WTC11 (cell line): Measurements from ENCODE around the gene KCNH6. TPM values are rescaled to one million over a fixed set of nuclear protein-coding genes. Genes with fewer than 3 reads are reported as not detected.

ENCODE experiments used
- ATAC-seq: fragments of 200-7000 bp; cut with Tn5 transposase; 2 replicates; pipeline ENCODE4 v1.10.0; 2021; ENCODE audit warnings: mild to moderate bottlenecking, moderate library complexity
- CTCF ChIA-PET: fragments of 300-600 bp; sonication (Branson Sonifier 250); formaldehyde crosslinking; loops from one replicate; lab custom pipeline; 2021; ENCODE audit warnings: antibody characterized with exemption; lab: Charles Lee
- POLR2A ChIA-PET: fragments of 350-600 bp; sonication (Branson Sonifier 250); formaldehyde crosslinking; loops from one replicate; lab custom pipeline; 2021; ENCODE audit warnings: antibody characterized with exemption; lab: Charles Lee
- DNase-seq: peaks from one replicate; pipeline ENCODE4 v3.0.0; 2021; ENCODE audit warnings: low spot score
- H3K27ac Mint-ChIP-seq: 2 replicates; pipeline ENCODE4 v1.8.0; 2021; ENCODE audit warnings: mixed read lengths
- H3K27me3 Mint-ChIP-seq: 2 replicates; pipeline ENCODE4 v1.8.0; 2021; ENCODE audit warnings: low read depth, mild to moderate bottlenecking, moderate library complexity, mixed read lengths
- H3K36me3 Mint-ChIP-seq: 2 replicates; pipeline ENCODE4 v1.8.0; 2021; ENCODE audit warnings: mixed read lengths
- H3K4me1 Mint-ChIP-seq: 2 replicates; pipeline ENCODE4 v1.8.0; 2022; ENCODE audit warnings: mixed read lengths
- H3K4me3 Mint-ChIP-seq: 2 replicates; pipeline ENCODE4 v1.8.0; 2021; ENCODE audit warnings: mild to moderate bottlenecking, moderate library complexity, mixed read lengths
- H3K9me3 Mint-ChIP-seq: 2 replicates; pipeline ENCODE4 v1.8.0; 2021; ENCODE audit warnings: mixed read lengths
- AFF4 ChIP-seq: sonication (generic); formaldehyde crosslinking; IDR thresholded peaks from 2 replicates; pipeline ENCODE4 v1.8.1; 2023; ENCODE audit warnings: mild to moderate bottlenecking, missing genetic modification reagents, borderline replicate concordance
- E2F1 ChIP-seq: sonication (generic); formaldehyde crosslinking; IDR thresholded peaks from 2 replicates; pipeline ENCODE4 v1.8.0; 2022; ENCODE audit warnings: mild to moderate bottlenecking, missing genetic modification reagents
- ERG ChIP-seq: fragments of 250-450 bp; sonication (Bioruptor Pico); IDR thresholded peaks from 2 replicates; pipeline ENCODE4 v1.8.0; 2021; ENCODE audit warnings: mild to moderate bottlenecking
- GRHL2 ChIP-seq: fragments of 250-450 bp; sonication (Bioruptor Pico); IDR thresholded peaks from 2 replicates; pipeline ENCODE4 v1.8.0; 2022; ENCODE audit warnings: mild to moderate bottlenecking, moderate library complexity; ENCODE audit not compliant: insufficient replicate concordance, severe bottlenecking
- HMGA2 ChIP-seq: fragments of 250-450 bp; sonication (Bioruptor Pico); IDR thresholded peaks from 2 replicates; pipeline ENCODE4 v1.4.0; 2021; ENCODE audit warnings: mild to moderate bottlenecking, moderate library complexity
- HMGXB4 ChIP-seq: sonication (generic); formaldehyde crosslinking; IDR thresholded peaks from 2 replicates; pipeline ENCODE4 v1.8.1; 2023; ENCODE audit warnings: mild to moderate bottlenecking, moderate library complexity, missing genetic modification reagents
- MXD4 ChIP-seq: fragments of 250-450 bp; sonication (Bioruptor Pico); IDR thresholded peaks from 2 replicates; pipeline ENCODE4 v1.8.0; 2021; ENCODE audit warnings: mild to moderate bottlenecking, moderate library complexity, borderline replicate concordance
- NR3C1 ChIP-seq: sonication (generic); formaldehyde crosslinking; conservative IDR thresholded peaks from 2 replicates; pipeline ENCODE4 v1.8.1; 2023; ENCODE audit warnings: low read depth, mild to moderate bottlenecking, missing genetic modification reagents
- PREB ChIP-seq: sonication (generic); formaldehyde crosslinking; IDR thresholded peaks from 2 replicates; pipeline ENCODE4 v1.8.1; 2022; ENCODE audit warnings: mild to moderate bottlenecking, missing genetic modification reagents, moderate library complexity, borderline replicate concordance
- RELA ChIP-seq: sonication (generic); formaldehyde crosslinking; IDR thresholded peaks from 2 replicates; pipeline ENCODE4 v1.8.1; 2022; ENCODE audit warnings: missing genetic modification reagents, mild to moderate bottlenecking, borderline replicate concordance
- TEAD4 ChIP-seq: sonication (generic); formaldehyde crosslinking; IDR thresholded peaks from 2 replicates; pipeline ENCODE4 v1.8.0; 2022; ENCODE audit warnings: mild to moderate bottlenecking, missing genetic modification reagents
- TP53 ChIP-seq: sonication (generic); formaldehyde crosslinking; IDR thresholded peaks from 2 replicates; pipeline ENCODE4 v1.8.1; 2023; ENCODE audit warnings: mild to moderate bottlenecking, missing genetic modification reagents
- ZNF416 ChIP-seq: fragments of 250-450 bp; sonication (Bioruptor Pico); IDR thresholded peaks from 2 replicates; pipeline ENCODE4 v1.9.0; 2021; ENCODE audit warnings: mild to moderate bottlenecking, inconsistent platforms
- ZNF512 ChIP-seq: sonication (generic); formaldehyde crosslinking; IDR thresholded peaks from 2 replicates; pipeline ENCODE4 v1.8.1; 2022; ENCODE audit warnings: missing genetic modification reagents, borderline replicate concordance
- total RNA-seq: library from RNA; stranded (reverse); gene quantifications from 3 replicates; pipeline ENCODE4 v1.2.3, GENCODE V29; 2021
- TF ChIP-seq, protein P1 (sequence below): sonication (generic); formaldehyde crosslinking; IDR thresholded peaks from 2 replicates; pipeline ENCODE4 v1.8.0; 2023; ENCODE audit warnings: mild to moderate bottlenecking, missing genetic modification reagents
- TF ChIP-seq, protein P2 (sequence below): sonication (generic); formaldehyde crosslinking; IDR thresholded peaks from 2 replicates; pipeline ENCODE4 v1.8.0; 2022; ENCODE audit warnings: mild to moderate bottlenecking, missing genetic modification reagents

Gene KCNH6
- total RNA-seq, 1 experiment from 2014 or later = 2.1 TPM

DNA sequence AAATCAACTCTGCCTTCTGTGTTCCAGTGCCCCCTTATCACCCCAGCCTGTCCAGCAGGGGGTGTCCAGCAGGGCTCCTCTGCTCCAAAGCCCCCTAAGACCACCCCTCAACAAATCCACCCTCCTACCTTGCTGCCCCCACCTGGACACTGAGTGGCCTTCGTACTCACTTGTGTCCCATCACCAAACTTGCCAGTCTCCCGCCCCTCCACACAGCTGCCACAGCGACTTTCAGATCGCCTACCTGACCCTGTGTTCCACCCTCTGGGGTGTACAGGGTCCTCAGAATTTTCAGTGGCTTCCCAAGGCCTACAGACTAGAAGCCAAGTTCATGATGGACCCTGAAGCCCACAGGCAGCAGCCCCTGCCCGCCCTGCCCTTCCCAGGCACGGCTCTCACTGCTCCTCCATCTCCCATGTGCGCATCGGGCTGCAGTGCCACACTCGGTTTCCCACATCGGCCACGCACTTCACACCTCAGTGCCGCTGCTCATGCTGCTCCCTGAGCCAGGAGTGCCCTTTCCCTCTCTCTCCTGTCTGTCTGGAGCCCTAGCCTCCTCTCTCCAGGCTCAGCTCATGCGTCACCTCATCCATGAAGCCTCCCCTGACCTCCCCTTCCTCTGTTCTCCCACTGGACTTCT lies 11.8 kb downstream of the KCNH6 start:
- Mint-ChIP-seq H3K9me3 (no peaks in the 10 kb centered on the region), H3K4me3 (no peak overlapping the region), H3K4me1 (peaks cover 18% of the 10 kb centered on the region), H3K27me3 (peaks cover 20% of the 10 kb centered on the region), H3K36me3 (no peaks in the 10 kb centered on the region), H3K27ac (no peak overlapping the region)
- no peak for ATAC-seq
- POLR2A ChIA-PET = no interaction called here
- TF ChIP-seq NR3C1 (CRISPR knock-in tag) = no peak
- CTCF ChIA-PET = interaction anchor here (0.6 kb wide), 1 partner anchor 38 kb away, joined by 3 read pairs; no protein-coding TSS in a partner anchor
- no peak for DNase-seq

GRCh38 chr17:63535640-63536039 lies 12.5 kb downstream of the KCNH6 start:
- Mint-ChIP-seq H3K4me1 (peaks cover 18% of the 10 kb centered on the region), H3K27ac (no peak overlapping the region)
- POLR2A ChIA-PET = no interaction called here
- TF ChIP-seq PREB (no peak), MXD4 (CRISPR knock-in tag) (no peak), ZNF416 (CRISPR knock-in tag) (no peak)
- TF ChIP-seq, all 79 proteins: peak for 0
- H3K4me3 Mint-ChIP-seq = no peak overlapping the region
- no peak for ATAC-seq
- no peaks in the 10 kb centered on the region for H3K36me3 Mint-ChIP-seq
- peaks cover 20% of the 10 kb centered on the region for H3K27me3 Mint-ChIP-seq
- H3K9me3 Mint-ChIP-seq = no peaks in the 10 kb centered on the region
- DNase-seq = no peak
- CTCF ChIA-PET = no interaction called here

DNA sequence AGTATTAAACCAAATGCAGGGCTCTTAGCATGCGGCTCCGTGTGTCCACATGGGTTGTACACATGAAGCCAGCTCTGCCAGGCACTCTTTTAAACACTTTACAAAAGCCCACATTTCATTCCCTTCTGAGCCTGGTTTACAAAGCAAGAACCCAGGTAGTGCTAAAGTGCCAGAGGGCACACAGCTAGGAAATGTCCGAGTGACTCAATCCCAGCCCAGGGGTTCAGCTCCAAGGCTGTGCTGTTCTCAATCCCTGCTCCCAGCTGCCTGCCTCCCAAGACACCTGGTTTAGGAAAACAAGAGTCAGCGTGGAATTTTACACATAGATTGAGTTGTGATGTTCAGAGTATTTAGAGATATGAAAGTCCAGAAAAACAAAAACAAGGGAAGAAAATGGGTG lies 13.8 kb downstream of the KCNH6 start:
- Mint-ChIP-seq H3K27ac (no peak overlapping the region), H3K9me3 (no peaks in the 10 kb centered on the region), H3K36me3 (no peaks in the 10 kb centered on the region), H3K4me1 (peaks cover 18% of the 10 kb centered on the region), H3K27me3 (peaks cover 20% of the 10 kb centered on the region), H3K4me3 (no peak overlapping the region)
- ATAC-seq (no peak), DNase-seq (no peak)
- POLR2A ChIA-PET = no interaction called here
- CTCF ChIA-PET = interaction anchor here (0.6 to 1.1 kb wide), 4 partner anchors 40 to 101 kb away, joined by 3 to 4 read pairs (median 4); no protein-coding TSS in a partner anchor
- TF ChIP-seq RELA (CRISPR knock-in tag) = no peak
- TF ChIP-seq, protein P1, sequence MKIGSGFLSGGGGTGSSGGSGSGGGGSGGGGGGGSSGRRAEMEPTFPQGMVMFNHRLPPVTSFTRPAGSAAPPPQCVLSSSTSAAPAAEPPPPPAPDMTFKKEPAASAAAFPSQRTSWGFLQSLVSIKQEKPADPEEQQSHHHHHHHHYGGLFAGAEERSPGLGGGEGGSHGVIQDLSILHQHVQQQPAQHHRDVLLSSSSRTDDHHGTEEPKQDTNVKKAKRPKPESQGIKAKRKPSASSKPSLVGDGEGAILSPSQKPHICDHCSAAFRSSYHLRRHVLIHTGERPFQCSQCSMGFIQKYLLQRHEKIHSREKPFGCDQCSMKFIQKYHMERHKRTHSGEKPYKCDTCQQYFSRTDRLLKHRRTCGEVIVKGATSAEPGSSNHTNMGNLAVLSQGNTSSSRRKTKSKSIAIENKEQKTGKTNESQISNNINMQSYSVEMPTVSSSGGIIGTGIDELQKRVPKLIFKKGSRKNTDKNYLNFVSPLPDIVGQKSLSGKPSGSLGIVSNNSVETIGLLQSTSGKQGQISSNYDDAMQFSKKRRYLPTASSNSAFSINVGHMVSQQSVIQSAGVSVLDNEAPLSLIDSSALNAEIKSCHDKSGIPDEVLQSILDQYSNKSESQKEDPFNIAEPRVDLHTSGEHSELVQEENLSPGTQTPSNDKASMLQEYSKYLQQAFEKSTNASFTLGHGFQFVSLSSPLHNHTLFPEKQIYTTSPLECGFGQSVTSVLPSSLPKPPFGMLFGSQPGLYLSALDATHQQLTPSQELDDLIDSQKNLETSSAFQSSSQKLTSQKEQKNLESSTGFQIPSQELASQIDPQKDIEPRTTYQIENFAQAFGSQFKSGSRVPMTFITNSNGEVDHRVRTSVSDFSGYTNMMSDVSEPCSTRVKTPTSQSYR (CRISPR knock-in tag) = no peak
- TF ChIP-seq HMGXB4 (CRISPR knock-in tag) = no peak
- TF ChIP-seq, protein P2, sequence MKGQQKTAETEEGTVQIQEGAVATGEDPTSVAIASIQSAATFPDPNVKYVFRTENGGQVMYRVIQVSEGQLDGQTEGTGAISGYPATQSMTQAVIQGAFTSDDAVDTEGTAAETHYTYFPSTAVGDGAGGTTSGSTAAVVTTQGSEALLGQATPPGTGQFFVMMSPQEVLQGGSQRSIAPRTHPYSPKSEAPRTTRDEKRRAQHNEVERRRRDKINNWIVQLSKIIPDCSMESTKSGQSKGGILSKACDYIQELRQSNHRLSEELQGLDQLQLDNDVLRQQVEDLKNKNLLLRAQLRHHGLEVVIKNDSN = no peak
- TF ChIP-seq TP53 (CRISPR knock-in tag) = no peak
- TF ChIP-seq ERG (CRISPR knock-in tag) = no peak
- TF ChIP-seq GRHL2 (CRISPR knock-in tag) = no peak
- no peak for TF ChIP-seq AFF4
- no peak for TF ChIP-seq ZNF512 (CRISPR knock-in tag)
- TF ChIP-seq TEAD4 (CRISPR knock-in tag) = no peak
- TF ChIP-seq HMGA2 = no peak
- no peak for TF ChIP-seq E2F1 (CRISPR knock-in tag)
